ENCODE measurements around the gene GABARAPL1. TPM values are rescaled to one million over a fixed set of nuclear protein-coding genes. Genes with fewer than 3 reads are reported as not detected.

Gene GABARAPL1
- total and polyA plus RNA-seq, 10 of the 15 experiments (the other 5 are each of a cell fraction or from before 2014, with no cell fraction given), result 0.42 to 3.7 (median 1.4) TPM

DNA sequence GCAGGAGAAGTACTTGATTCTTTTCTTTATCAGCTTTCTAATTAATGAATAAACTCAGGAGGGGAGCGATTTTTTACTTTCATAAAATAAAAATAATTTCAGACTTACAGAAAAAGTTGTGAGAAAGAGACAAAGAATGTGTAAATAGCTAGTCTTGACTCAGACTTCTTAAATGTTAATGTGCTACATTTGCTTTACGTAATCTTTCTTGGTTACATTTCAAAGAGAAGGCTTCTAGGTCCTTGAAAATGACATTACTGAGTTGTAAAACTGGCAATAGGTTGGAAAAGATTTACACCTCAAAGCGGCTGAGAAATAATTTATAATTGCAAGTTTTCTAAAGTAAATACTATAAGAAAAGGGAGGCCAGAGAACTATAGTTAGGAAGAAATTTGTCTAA, 28.6 kb downstream of the GABARAPL1 start (continued):
- no peak for TF ChIP-seq RUNX3 (IDR thresholded peaks at IDR 0.05; ENCODE audit: low read length)
- TF ChIP-seq HDAC6 (IDR thresholded peaks at IDR 0.05; ENCODE audit: unreplicated experiment), result no peak
- no peak for TF ChIP-seq SUZ12 (IDR thresholded peaks at IDR 0.05; ENCODE audit: unreplicated experiment)
- TF ChIP-seq MYB (IDR thresholded peaks at IDR 0.05; ENCODE audit: borderline replicate concordance, low read depth, low read length), result no peak
- TF ChIP-seq CHD4 (IDR thresholded peaks at IDR 0.05), result no peak
- TF ChIP-seq HDGF (IDR thresholded peaks at IDR 0.05), result no peak

DNA sequence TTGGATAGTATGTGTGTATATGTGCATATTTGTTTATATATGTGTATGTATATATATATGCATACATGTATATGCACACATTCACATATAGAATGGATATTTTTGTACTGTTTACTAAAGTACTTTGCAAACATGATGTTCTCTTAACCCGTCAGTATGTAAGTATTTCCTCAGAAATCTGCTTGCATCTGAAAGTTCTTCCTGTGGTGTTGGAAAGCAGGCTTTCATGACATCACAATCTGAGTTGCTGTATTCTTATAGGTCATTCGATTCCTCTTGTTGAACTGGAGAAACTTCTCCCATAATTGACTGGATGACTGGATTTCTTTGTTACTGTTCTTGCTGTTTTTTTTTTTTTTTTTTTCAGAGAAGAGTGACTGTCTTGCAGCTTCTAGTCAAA, 29.1 kb downstream of the GABARAPL1 start:
- ChIA-PET RAD21 (ENCODE audit: unreplicated experiment) (interaction anchor here (0.7 kb wide), 2 partner anchors 72 to 321 kb away, joined by 4 read pairs; no protein-coding TSS in a partner anchor), CTCF (interaction anchor here (1.1 kb wide), 1 partner anchor 89 kb away, joined by 3 read pairs; no protein-coding TSS in a partner anchor), SMC1A (ENCODE audit: uncharacterized antibody, unreplicated experiment) (interaction anchor here (0.8 kb wide), 1 partner anchor 12 kb away, joined by 3 read pairs; no protein-coding TSS in a partner anchor), POLR2A (no interaction called here)
- intact Hi-C loops (cut with micrococcal nuclease; ENCODE audit: unreplicated experiment) (loop anchor here (5.0 kb wide), 1 partner anchor 261 kb away; no protein-coding TSS in a partner anchor), in situ Hi-C loops (cut with MboI) (no loop called here)
- Histone ChIP-seq H3K27ac (ENCODE audit: control insufficient read depth, insufficient read depth) (no peak overlapping the region), H3K4me1 (ENCODE audit: control insufficient read depth, insufficient read depth, low read length) (peaks cover 10% of the 10 kb centered on the region; the same call in 1 of the 2 replicates), H3K79me2 (ENCODE audit: control insufficient read depth, insufficient read depth, low read length) (no peaks in the 10 kb centered on the region), H4K20me1 (ENCODE audit: control insufficient read depth, insufficient read depth) (no peaks in the 10 kb centered on the region), H2AFZ (ENCODE audit: control insufficient read depth, low read depth, low read length) (no peak overlapping the region), H3K9ac (ENCODE audit: control insufficient read depth, insufficient read depth, low read length) (no peak overlapping the region), H3K4me2 (ENCODE audit: control insufficient read depth, insufficient read depth) (no peak overlapping the region), H3K27me3 (replicated peaks in 1 of 2; ENCODE audit: control insufficient read depth in 2 of 2, insufficient read depth in 2 of 2, low read length in 1 of 2) (no peaks in the 10 kb centered on the region; a peak in 1 of 4 replicates), H3K9me3 (replicated peaks; ENCODE audit: control insufficient read depth, insufficient read depth, low read length) (no peaks in the 10 kb centered on the region), H3K4me3 (no peak overlapping the region), H3K36me3 (ENCODE audit: control insufficient read depth in 2 of 2, insufficient read depth in 2 of 2, low read length in 1 of 2) (no peaks in the 10 kb centered on the region)
- DNase-seq (ENCODE audit: low read depth, low spot score) (no peak), ATAC-seq (no peak), FAIRE-seq (no peak)
- WGBS (ENCODE audit: insufficient coverage, insufficient replicate concordance, low lambda C conversion rate, missing lambda C conversion rate), result 58% methylated on average over 2 of the region's 2 CpGs
- BruUV-seq (replicated peaks), result no TSS peak
- TF ChIP-seq, protein P1, sequence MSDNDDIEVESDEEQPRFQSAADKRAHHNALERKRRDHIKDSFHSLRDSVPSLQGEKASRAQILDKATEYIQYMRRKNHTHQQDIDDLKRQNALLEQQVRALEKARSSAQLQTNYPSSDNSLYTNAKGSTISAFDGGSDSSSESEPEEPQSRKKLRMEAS (IDR thresholded peaks at IDR 0.05; ENCODE audit: low read depth, low read length), result no peak
- TF ChIP-seq TARDBP (IDR thresholded peaks at IDR 0.05; ENCODE audit: borderline replicate concordance) (no peak), HCFC1 (IDR thresholded peaks at IDR 0.05; ENCODE audit: low read length) (no peak), ESRRA (IDR thresholded peaks at IDR 0.05; ENCODE audit: low read length) (no peak), NFYB (IDR thresholded peaks at IDR 0.05; ENCODE audit: insufficient read depth, low read depth, low read length) (no peak), SIX5 (IDR thresholded peaks at IDR 0.05; ENCODE audit: low read depth, low read length, severe bottlenecking) (no peak), RAD21 (IDR thresholded peaks at IDR 0.05; ENCODE audit: insufficient read depth, low read depth, low read length) (no peak), NR2C2 (IDR thresholded peaks at IDR 0.05; ENCODE audit: borderline replicate concordance, control insufficient read depth, insufficient read length, low read depth) (no peak), ZSCAN29 (IDR thresholded peaks at IDR 0.05) (no peak), EZH2 (IDR thresholded peaks at IDR 0.05; ENCODE audit: borderline replicate concordance, control insufficient read depth, low read depth, low read length) (no peak)
- TF ChIP-seq, protein P2, sequence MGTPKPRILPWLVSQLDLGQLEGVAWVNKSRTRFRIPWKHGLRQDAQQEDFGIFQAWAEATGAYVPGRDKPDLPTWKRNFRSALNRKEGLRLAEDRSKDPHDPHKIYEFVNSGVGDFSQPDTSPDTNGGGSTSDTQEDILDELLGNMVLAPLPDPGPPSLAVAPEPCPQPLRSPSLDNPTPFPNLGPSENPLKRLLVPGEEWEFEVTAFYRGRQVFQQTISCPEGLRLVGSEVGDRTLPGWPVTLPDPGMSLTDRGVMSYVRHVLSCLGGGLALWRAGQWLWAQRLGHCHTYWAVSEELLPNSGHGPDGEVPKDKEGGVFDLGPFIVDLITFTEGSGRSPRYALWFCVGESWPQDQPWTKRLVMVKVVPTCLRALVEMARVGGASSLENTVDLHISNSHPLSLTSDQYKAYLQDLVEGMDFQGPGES (IDR thresholded peaks at IDR 0.05), result no peak
- TF ChIP-seq, protein P3, sequence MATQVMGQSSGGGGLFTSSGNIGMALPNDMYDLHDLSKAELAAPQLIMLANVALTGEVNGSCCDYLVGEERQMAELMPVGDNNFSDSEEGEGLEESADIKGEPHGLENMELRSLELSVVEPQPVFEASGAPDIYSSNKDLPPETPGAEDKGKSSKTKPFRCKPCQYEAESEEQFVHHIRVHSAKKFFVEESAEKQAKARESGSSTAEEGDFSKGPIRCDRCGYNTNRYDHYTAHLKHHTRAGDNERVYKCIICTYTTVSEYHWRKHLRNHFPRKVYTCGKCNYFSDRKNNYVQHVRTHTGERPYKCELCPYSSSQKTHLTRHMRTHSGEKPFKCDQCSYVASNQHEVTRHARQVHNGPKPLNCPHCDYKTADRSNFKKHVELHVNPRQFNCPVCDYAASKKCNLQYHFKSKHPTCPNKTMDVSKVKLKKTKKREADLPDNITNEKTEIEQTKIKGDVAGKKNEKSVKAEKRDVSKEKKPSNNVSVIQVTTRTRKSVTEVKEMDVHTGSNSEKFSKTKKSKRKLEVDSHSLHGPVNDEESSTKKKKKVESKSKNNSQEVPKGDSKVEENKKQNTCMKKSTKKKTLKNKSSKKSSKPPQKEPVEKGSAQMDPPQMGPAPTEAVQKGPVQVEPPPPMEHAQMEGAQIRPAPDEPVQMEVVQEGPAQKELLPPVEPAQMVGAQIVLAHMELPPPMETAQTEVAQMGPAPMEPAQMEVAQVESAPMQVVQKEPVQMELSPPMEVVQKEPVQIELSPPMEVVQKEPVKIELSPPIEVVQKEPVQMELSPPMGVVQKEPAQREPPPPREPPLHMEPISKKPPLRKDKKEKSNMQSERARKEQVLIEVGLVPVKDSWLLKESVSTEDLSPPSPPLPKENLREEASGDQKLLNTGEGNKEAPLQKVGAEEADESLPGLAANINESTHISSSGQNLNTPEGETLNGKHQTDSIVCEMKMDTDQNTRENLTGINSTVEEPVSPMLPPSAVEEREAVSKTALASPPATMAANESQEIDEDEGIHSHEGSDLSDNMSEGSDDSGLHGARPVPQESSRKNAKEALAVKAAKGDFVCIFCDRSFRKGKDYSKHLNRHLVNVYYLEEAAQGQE (IDR thresholded peaks at IDR 0.05; ENCODE audit: low read depth, low read length), result no peak
- TF ChIP-seq, protein P4, sequence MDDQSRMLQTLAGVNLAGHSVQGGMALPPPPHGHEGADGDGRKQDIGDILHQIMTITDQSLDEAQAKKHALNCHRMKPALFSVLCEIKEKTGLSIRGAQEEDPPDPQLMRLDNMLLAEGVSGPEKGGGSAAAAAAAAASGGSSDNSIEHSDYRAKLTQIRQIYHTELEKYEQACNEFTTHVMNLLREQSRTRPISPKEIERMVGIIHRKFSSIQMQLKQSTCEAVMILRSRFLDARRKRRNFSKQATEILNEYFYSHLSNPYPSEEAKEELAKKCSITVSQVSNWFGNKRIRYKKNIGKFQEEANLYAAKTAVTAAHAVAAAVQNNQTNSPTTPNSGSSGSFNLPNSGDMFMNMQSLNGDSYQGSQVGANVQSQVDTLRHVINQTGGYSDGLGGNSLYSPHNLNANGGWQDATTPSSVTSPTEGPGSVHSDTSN (IDR thresholded peaks at IDR 0.05; ENCODE audit: insufficient replicate concordance, low read depth, low read length), result no peak

Data from GM12878 (cell line).